Upper lobe of left lung (tissue), 6 donors: ENCODE results near the gene SV2C. TPM values are rescaled to one million over a fixed set of nuclear protein-coding genes. Genes with fewer than 3 reads are reported as not detected.

Experiments used
- ATAC-seq, 2 donors: fragments of 200-7000 bp; cut with Tn5 transposase; one replicate each; pipeline ENCODE4 v1.9.1; 2022; ENCODE audit warnings: mild to moderate bottlenecking in 2 of 2, moderate library complexity in 2 of 2; ENCODE audit not compliant: low FRiP score in 2 of 2
- DNase-seq, 2 donors: peaks; one replicate each; pipeline ENCODE4 v3.0.0-alpha.2; 2019 to 2020
- H3K27ac ChIP-seq, 4 donors: fragments of 200-600 bp; sonication (generic); one replicate each; pipeline ENCODE4 v1.5.1; 2016 to 2019
- H3K27me3 ChIP-seq, 4 donors: fragments of 200-600 bp; sonication (generic); one replicate each; pipeline ENCODE4 v1.5.1; 2017 to 2019
- H3K36me3 ChIP-seq, 4 donors: fragments of 200-600 bp; sonication (generic); one replicate each; pipeline ENCODE4 v1.5.1; 2016 to 2019
- H3K4me1 ChIP-seq, 4 donors: fragments of 200-600 bp; sonication (generic); one replicate each; pipeline ENCODE4 v1.5.1; 2018 to 2019
- H3K4me3 ChIP-seq, 4 donors: fragments of 200-600 bp; sonication (generic); one replicate each; pipeline ENCODE4 v1.5.1; 2017 to 2019; ENCODE audit warnings: mild to moderate bottlenecking in 2 of 4, moderate library complexity in 1 of 4
- H3K9me3 ChIP-seq, 4 donors: fragments of 200-600 bp; sonication (generic); one replicate each; pipeline ENCODE4 v1.5.1; 2018 to 2019
- EP300 ChIP-seq, 4 donors: sonication (generic); formaldehyde crosslinking; IDR thresholded peaks; one replicate each; pipeline ENCODE4 v1.5.1; 2017; ENCODE audit warnings: antibody characterized with exemption in 4 of 4, control low read depth in 2 of 4
- POLR2A ChIP-seq, 4 donors: fragments of 450-650 bp; IDR thresholded peaks; one replicate each; pipeline ENCODE4 v1.5.1; 2016 to 2017; ENCODE audit warnings: antibody characterized with exemption in 4 of 4, mild to moderate bottlenecking in 2 of 4
- POLR2AphosphoS5 ChIP-seq, 2 donors: sonication (generic); formaldehyde crosslinking; IDR thresholded peaks; one replicate each; pipeline ENCODE4 v1.5.1; 2017; ENCODE audit warnings: antibody characterized with exemption in 2 of 2
- WGBS, 2 donors: methylation state at CpG; one replicate each; pipeline ENCODE4 v1.1.5; 2017 to 2018; 5-methylcytosine and 5-hydroxymethylcytosine counted together
- total RNA-seq, 6 donors: library from RNA; depleted of rRNA in 4 of 6; stranded (reverse); fragments of >200 nt in 4 of 6; gene quantifications; one replicate each; pipeline versions ENCODE4 v1.1.0 to v1.2.1, GENCODE V29; 2016 to 2021
- TF ChIP-seq, protein P1 (sequence below), 6 experiments: fragments of 450-650 bp in 4 of 6; fragments of 200-600 bp in 2 of 6; sonication (generic) in 2 of 6; IDR thresholded peaks; one replicate each; pipeline ENCODE4 v1.5.1; 2016 to 2019; ENCODE audit warnings: antibody characterized with exemption in 6 of 6
- donor health status: DM: no; HTN: no; CAD: no; lungs with moderate emphysema.
- donor health status: DM: no; HTN: yes; CAD: no; lungs with severe emphysema.

The SV2C gene
- total RNA-seq, 6 donors from 2014 or later, result 0.15 to 0.51 (median 0.21) TPM; not detected in 2

DNA sequence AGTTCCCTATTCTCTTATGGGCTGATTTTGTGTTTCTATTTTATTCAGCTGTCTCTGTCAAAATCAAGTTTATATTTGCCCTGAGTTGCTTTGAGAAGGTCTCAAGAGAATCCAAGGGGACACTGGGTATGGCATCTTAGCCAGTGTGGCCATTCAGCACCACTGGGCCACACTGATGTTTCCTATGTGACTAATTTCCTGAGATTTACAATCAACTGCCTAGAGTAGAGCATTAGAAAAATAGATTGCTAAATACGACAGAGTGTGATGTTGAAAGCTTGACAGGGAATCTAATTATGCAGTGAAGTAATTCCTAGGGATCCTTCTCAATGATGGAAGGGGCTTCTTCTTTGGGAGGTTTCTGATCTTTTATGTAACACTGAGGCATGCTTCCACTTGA is 141.7 kb downstream of the SV2C start:
- Histone ChIP-seq H3K36me3 (no peaks in the 10 kb centered on the region), H3K9me3 (no peaks in the 10 kb centered on the region), H3K4me3 (no peak overlapping the region), H3K27ac (no peak overlapping the region), H3K27me3 (no peaks in the 10 kb centered on the region), H3K4me1 (no peaks in the 10 kb centered on the region)
- DNase-seq, result no peak
- no peak for ATAC-seq
- WGBS, 2 donors, result 40 to 50% methylated on average over 1 of the region's 1 CpG
- TF ChIP-seq, protein P1, sequence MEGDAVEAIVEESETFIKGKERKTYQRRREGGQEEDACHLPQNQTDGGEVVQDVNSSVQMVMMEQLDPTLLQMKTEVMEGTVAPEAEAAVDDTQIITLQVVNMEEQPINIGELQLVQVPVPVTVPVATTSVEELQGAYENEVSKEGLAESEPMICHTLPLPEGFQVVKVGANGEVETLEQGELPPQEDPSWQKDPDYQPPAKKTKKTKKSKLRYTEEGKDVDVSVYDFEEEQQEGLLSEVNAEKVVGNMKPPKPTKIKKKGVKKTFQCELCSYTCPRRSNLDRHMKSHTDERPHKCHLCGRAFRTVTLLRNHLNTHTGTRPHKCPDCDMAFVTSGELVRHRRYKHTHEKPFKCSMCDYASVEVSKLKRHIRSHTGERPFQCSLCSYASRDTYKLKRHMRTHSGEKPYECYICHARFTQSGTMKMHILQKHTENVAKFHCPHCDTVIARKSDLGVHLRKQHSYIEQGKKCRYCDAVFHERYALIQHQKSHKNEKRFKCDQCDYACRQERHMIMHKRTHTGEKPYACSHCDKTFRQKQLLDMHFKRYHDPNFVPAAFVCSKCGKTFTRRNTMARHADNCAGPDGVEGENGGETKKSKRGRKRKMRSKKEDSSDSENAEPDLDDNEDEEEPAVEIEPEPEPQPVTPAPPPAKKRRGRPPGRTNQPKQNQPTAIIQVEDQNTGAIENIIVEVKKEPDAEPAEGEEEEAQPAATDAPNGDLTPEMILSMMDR (IDR thresholded peaks at IDR 0.05), result no peak
- no peak for TF ChIP-seq POLR2A (IDR thresholded peaks at IDR 0.05)
- TF ChIP-seq EP300 (IDR thresholded peaks at IDR 0.05), result no peak
- TF ChIP-seq POLR2AphosphoS5 (IDR thresholded peaks at IDR 0.05), result no peak

DNA sequence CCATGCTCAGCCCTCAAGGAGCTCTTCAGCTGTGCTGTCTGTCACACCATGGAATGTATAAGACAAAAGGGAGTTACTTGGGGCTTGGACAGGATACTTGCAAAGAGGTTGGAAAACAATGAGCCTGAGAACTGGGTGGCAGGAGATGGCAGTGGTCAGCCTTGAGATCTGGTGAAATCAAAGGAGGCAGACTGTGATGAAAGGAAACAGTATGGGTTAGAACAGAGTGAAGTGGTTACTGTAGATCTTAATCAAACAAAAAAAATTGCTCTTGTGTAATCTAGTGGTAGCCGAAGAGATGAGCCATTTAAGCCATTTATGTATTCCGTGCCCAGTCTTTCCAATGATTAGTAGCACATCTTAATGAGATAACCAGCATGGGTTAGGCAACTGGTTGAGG is 142.2 kb downstream of the SV2C start:
- no peak for ATAC-seq
- TF ChIP-seq, protein P1 (IDR thresholded peaks at IDR 0.05), result no peak
- TF ChIP-seq EP300 (IDR thresholded peaks at IDR 0.05) (no peak), POLR2A (IDR thresholded peaks at IDR 0.05) (no peak), POLR2AphosphoS5 (IDR thresholded peaks at IDR 0.05) (no peak)
- H3K27me3 ChIP-seq, result no peaks in the 10 kb centered on the region
- H3K4me1 ChIP-seq, result no peaks in the 10 kb centered on the region
- WGBS, 2 donors, result 47 to 58% methylated on average over 2 of the region's 2 CpGs
- DNase-seq, result no peak
- H3K36me3 ChIP-seq, result no peaks in the 10 kb centered on the region
- no peak overlapping the region for H3K27ac ChIP-seq
- H3K4me3 ChIP-seq, result no peak overlapping the region
- no peaks in the 10 kb centered on the region for H3K9me3 ChIP-seq

DNA sequence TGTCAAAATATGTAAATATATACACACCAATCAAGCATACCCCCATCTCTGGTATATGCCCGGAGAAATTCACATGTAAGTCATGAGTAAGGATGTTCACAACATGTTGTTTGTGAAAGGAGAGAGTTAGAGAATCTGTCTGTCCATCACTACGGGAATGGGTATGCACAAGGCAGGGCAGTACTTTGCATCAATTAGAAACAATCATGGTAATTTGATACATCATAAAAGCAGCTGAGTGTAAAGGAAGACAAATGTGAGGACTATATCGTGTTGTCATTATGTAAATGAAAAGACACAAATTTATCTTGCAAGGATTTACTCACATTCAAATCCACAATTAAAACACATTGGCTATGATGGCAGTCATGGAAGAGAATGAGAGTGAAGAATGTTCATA is 146.7 kb downstream of the SV2C start:
- Histone ChIP-seq H3K9me3 (no peaks in the 10 kb centered on the region), H3K27me3 (no peaks in the 10 kb centered on the region), H3K27ac (no peak overlapping the region), H3K4me3 (no peak overlapping the region), H3K36me3 (no peaks in the 10 kb centered on the region), H3K4me1 (no peaks in the 10 kb centered on the region)
- ATAC-seq (no peak), DNase-seq (no peak)
- 74 to 80% methylated on average over 3 of the region's 3 CpGs for WGBS, 2 donors
- TF ChIP-seq, protein P1 (IDR thresholded peaks at IDR 0.05), result no peak
- no peak for TF ChIP-seq POLR2AphosphoS5 (IDR thresholded peaks at IDR 0.05)
- no peak for TF ChIP-seq POLR2A (IDR thresholded peaks at IDR 0.05)
- no peak for TF ChIP-seq EP300 (IDR thresholded peaks at IDR 0.05)

DNA sequence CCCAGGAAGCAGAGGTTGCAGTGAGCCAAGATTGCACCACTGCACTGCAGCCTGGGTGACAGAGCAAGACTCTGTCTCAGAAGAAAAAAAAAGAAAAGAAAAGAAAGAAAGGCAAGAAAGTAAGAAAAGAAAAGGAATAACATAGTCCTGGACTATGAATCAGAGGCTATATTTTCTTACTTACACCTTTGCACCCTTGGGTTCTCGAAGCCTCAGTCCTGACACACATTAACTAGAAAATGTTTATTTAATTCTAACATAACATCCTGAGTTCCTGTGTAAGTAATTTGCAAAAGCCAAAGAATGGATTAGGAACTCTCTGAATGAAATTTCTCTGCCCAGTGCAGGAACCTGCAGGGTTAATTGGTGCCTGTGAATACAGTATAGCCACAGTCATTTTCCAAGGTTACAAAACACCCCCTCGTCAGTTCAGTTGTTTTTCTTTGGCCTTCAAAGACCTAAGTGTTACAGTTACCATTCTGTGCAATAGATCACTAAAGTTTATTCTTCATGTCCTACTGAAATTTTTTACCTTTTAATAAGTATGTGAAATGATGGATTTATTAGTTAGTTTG is 147.6 kb downstream of the SV2C start:
- DNase-seq, result no peak
- no peak for ATAC-seq
- H3K27me3 ChIP-seq, result no peaks in the 10 kb centered on the region
- no peaks in the 10 kb centered on the region for H3K36me3 ChIP-seq
- no peaks in the 10 kb centered on the region for H3K9me3 ChIP-seq
- 45 to 52% methylated on average over 2 of the region's 2 CpGs for WGBS, 2 donors
- TF ChIP-seq POLR2AphosphoS5 (IDR thresholded peaks at IDR 0.05), result no peak
- TF ChIP-seq POLR2A (IDR thresholded peaks at IDR 0.05), result no peak
- TF ChIP-seq, protein P1 (IDR thresholded peaks at IDR 0.05), result no peak
- no peak for TF ChIP-seq EP300 (IDR thresholded peaks at IDR 0.05)
- H3K27ac ChIP-seq, result no peak overlapping the region
- no peaks in the 10 kb centered on the region for H3K4me1 ChIP-seq
- H3K4me3 ChIP-seq, result no peak overlapping the region

DNA sequence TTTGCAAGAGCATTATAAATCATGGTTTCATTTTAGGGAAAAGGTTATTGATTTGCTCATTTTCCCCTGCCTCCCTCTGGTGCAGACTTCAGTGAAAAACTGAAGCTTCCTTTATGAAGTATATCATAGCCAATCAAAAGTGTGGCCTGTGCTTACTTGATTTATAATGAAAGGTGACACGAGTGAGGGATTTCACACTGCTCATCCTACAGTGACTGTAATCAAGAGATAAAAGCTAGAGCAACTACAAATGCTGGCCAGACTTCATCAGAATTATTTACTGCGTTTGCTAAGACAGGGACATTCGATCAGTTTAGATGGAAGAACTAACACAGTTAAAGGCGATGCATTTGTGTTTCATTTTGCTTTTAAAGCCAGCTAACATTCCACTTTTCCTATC is 151.5 kb downstream of the SV2C start:
- no peaks in the 10 kb centered on the region for H3K27me3 ChIP-seq
- no peak overlapping the region for H3K27ac ChIP-seq
- DNase-seq (no peak), ATAC-seq (no peak)
- TF ChIP-seq EP300 (IDR thresholded peaks at IDR 0.05) (no peak), POLR2A (IDR thresholded peaks at IDR 0.05) (no peak), POLR2AphosphoS5 (IDR thresholded peaks at IDR 0.05) (no peak)
- TF ChIP-seq, protein P1 (IDR thresholded peaks at IDR 0.05), result no peak
- H3K4me1 ChIP-seq, result no peaks in the 10 kb centered on the region
- WGBS, 2 donors, result 70 to 88% methylated on average over 4 of the region's 4 CpGs
- H3K4me3 ChIP-seq, result no peak overlapping the region
- H3K9me3 ChIP-seq, result no peaks in the 10 kb centered on the region
- H3K36me3 ChIP-seq, result no peaks in the 10 kb centered on the region
